Psoas muscle (tissue), 8 donors: ENCODE measurements around the gene CCDC187. TPM values are rescaled to one million over a fixed set of nuclear protein-coding genes. Genes with fewer than 3 reads are reported as not detected.

ENCODE experiments used
- ATAC-seq, 4 donors: fragments of 200-7000 bp; cut with Tn5 transposase; one replicate each; pipeline ENCODE4 v1.9.1; 2020; ENCODE audit warnings: moderate library complexity in 3 of 4, mild to moderate bottlenecking in 2 of 4
- DNase-seq, 2 donors: peaks; one replicate each; pipeline ENCODE4 v3.0.0-alpha.2; 2020
- H3K27ac ChIP-seq: fragments of 200-600 bp; one replicate; pipeline ENCODE4 v1.8.0; 2022
- H3K27me3 ChIP-seq, 3 donors: fragments of 200-600 bp in 1 of 3; one replicate each; pipeline versions ENCODE4 v1.6.1 to v1.8.0; 2013 to 2022; ENCODE audit warnings: low read length in 2 of 3, mild to moderate bottlenecking in 2 of 3, moderate library complexity in 1 of 3; ENCODE audit not compliant: insufficient read depth in 3 of 3
- H3K36me3 ChIP-seq, 2 donors: fragments of 200-600 bp in 1 of 2; one replicate each; pipeline versions ENCODE4 v1.6.1 to v1.8.0; 2013 to 2022; ENCODE audit warnings: low read depth in 1 of 2, mild to moderate bottlenecking in 1 of 2, moderate library complexity in 1 of 2; ENCODE audit not compliant: insufficient read depth in 1 of 2
- H3K4me1 ChIP-seq: fragments of 200-600 bp; one replicate; pipeline ENCODE4 v1.8.0; 2022
- H3K4me3 ChIP-seq: fragments of 200-600 bp; one replicate; pipeline ENCODE4 v1.8.0; 2022; ENCODE audit warnings: mild to moderate bottlenecking
- H3K9me3 ChIP-seq: fragments of 200-600 bp; one replicate; pipeline ENCODE4 v1.8.0; 2022
- WGBS, 3 donors: extraction: QIAGEN DNeasy Blood & Tissue Kit; methylation state at CpG; one replicate each; pipeline versions ENCODE4 v1.1.6 to v1.1.7; 2013; 5-methylcytosine and 5-hydroxymethylcytosine counted together
- intact Hi-C, 2 donors: fragments of 100-400 bp; cut with DNase I; formaldehyde crosslinking; loops; one replicate each; pipeline versions ENCODE4 v1.11.0 to v1.14.2; 2022
- polyA plus RNA-seq, 3 donors: library from polyadenylated mRNA; stranded (reverse); fragments of 200-250 nt; gene quantifications; one replicate each; pipeline ENCODE4 v1.2.3, GENCODE V29; 2013
- total RNA-seq, 4 donors: library from RNA; stranded (reverse); fragmentation: NEBNext Ultra II Directional in 2 of 4; extraction: Animal tissue kit (Norgen Biotek cat#: 25700) in 2 of 4; gene quantifications; one replicate each; pipeline versions ENCODE4 v1.2.1 to v1.2.4, GENCODE V29; 2021 to 2023
- TF ChIP-seq, protein P1 (sequence below): fragments of 200-600 bp; IDR thresholded peaks from one replicate; pipeline ENCODE4 v1.8.0; 2022; ENCODE audit warnings: antibody characterized with exemption
- donor health status: healthy with polysubstance abuse.
- donor health status: DM: no; HTN: no; CAD: no; lungs with moderate emphysema.
- donor health status: Bipolar disorder and iron deficiency.
- donor health status: healthy.
- donor health status: DM: yes; HTN: yes; CAD: no.
- donor health status: DM: no; HTN: no; CAD: no.
- donor health status: DM: no; HTN: no; CAD: no.
- donor health status: DM: yes; HTN: yes; CAD: no.

The CCDC187 gene
- total and polyA plus RNA-seq, 7 donors = not detected

DNA sequence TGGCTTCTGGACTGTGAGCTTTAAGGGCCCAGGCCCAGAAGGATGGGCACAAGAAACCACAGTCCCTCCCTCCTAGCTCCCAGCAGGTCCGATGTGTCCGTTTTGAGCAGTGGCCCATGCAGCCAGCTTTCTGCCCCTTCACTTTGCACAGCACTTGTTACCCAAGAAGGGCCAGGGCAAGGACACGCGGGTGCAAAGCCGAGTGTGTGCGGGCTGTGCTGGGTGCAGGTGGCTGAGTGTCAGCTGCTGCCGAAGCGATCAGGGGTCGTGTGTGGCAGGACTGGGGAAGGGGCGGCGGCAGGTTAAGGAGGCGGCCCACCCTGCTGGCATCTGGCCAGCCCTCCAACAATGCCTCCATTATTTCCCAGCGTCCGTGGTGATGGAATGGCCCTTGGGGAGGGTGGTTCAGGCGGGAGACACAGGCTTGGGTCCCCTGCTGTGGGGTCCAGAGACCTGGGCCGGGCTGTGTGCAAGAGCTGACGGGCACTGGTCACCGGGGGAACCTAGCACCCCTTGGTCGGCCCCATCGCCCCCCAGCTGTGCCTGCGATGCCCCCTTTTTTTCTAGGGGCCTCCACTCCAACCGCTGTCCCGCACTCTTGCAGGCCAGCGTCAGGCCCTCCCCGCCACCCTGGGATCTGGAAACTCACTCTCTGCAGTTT lies 99.6 kb downstream of the CCDC187 start:
- Histone ChIP-seq H3K27me3 (peaks cover 0 to 64% (median 44%) of the 10 kb centered on the region in 3 donors), H3K4me1 (no peaks in the 10 kb centered on the region), H3K36me3 (peaks cover 0 to 7% of the 10 kb centered on the region in 2 donors), H3K27ac (no peak overlapping the region), H3K9me3 (no peaks in the 10 kb centered on the region), H3K4me3 (no peak overlapping the region)
- WGBS, 3 donors = 39 to 55% (median 42%) methylated on average over 21 to 25 of the region's 25 CpGs
- intact Hi-C loops = no loop called here
- ATAC-seq (no peak), DNase-seq (no peak)
- TF ChIP-seq, protein P1, sequence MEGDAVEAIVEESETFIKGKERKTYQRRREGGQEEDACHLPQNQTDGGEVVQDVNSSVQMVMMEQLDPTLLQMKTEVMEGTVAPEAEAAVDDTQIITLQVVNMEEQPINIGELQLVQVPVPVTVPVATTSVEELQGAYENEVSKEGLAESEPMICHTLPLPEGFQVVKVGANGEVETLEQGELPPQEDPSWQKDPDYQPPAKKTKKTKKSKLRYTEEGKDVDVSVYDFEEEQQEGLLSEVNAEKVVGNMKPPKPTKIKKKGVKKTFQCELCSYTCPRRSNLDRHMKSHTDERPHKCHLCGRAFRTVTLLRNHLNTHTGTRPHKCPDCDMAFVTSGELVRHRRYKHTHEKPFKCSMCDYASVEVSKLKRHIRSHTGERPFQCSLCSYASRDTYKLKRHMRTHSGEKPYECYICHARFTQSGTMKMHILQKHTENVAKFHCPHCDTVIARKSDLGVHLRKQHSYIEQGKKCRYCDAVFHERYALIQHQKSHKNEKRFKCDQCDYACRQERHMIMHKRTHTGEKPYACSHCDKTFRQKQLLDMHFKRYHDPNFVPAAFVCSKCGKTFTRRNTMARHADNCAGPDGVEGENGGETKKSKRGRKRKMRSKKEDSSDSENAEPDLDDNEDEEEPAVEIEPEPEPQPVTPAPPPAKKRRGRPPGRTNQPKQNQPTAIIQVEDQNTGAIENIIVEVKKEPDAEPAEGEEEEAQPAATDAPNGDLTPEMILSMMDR = no peak

DNA sequence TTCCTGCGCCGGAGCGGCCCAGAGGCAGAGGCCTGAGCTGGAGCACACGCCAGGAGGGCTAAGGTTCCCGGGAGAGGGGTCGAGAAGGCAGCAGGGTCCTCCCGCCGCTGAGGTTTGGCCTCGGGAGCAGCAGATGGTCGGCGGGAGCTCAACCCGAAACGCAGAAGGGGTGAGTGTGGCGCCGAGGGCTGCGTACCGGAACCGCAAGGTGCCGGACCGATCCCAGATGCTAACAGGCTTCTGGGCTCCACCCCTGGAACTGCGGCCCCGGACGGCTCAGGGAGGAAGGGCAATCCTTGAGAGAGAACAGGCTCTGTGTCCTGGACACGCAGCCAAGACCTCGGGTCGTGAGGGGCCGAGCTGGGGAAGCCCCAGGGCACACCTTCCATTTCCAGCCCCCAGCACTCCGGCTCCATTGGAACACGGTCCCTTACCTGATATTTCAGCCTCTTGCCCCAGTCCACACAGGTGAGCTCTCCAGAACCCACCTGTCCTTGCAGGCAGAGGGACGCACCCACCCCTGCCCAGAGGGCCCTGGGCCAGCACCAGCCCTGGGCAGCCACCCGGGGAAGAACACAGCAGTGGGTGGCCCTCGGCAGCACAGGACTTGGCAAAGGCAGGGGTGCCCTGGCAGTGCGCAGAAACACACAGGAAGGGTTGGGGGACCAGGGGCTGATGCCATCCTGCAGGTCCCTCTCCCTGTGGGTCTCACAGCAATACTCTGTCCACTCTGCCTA lies 100.3 kb downstream of the CCDC187 start:
- H3K36me3 ChIP-seq = peaks cover 0 to 2% of the 10 kb centered on the region in 2 donors
- H3K4me3 ChIP-seq = no peak overlapping the region
- TF ChIP-seq, protein P1 = no peak
- intact Hi-C loops = no loop called here
- ATAC-seq (no peak), DNase-seq (no peak)
- H3K4me1 ChIP-seq = no peaks in the 10 kb centered on the region
- H3K9me3 ChIP-seq = no peaks in the 10 kb centered on the region
- H3K27ac ChIP-seq = no peak overlapping the region
- H3K27me3 ChIP-seq = peaks cover 0 to 71% (median 44%) of the 10 kb centered on the region in 3 donors
- WGBS, 3 donors = 14 to 18% (median 18%) methylated on average over 30 to 33 of the region's 33 CpGs

DNA sequence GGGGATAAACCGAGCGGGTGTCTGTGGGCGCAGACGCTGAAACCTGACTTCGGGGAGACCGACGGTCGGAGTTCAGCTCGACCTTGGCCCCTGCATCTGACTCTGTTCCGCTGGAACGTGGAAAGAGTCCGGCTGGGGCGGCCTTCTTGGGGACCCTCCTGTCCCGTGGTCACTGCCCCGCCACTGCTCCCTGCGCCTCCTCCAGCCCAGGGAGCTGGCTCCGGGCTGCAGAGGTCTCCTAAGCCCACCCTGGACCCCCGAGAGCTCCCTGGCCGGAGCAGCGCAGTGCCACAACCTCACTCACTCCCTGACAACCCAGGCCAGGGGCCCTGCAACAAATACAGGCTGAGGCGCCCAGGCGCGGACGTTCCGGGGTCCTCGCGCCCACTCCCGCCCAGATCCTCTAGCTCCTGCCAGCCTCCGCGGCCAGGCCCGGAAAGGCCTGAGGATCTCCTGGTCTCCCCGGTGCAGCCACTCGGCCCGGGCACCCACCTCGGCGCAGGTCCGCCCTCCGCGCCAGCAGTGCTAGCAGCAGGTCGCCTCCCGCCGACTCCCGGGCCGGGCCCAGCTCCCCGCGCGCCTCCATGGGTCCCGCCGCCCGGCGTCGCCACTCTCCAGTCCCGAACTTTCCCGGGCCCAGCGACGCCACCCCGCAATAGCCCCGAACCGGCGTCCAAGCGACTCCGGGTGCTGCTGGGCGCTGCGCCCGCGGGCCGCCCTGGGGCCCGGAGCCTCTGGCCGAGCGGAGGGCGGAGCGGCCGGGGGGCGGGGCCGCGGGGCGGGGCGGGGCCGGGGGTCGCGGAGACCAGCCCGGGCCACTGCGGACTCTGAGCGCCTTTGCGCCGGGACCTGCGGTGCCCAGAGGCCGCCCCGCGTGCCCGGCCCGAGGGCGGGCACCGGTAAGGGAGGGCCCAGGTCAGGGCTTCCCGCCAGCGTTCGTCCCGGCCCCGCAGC lies 101.2 kb downstream of the CCDC187 start:
- TF ChIP-seq, protein P1 = no peak
- Histone ChIP-seq H3K27ac (no peak overlapping the region), H3K36me3 (no peaks in the 10 kb centered on the region), H3K4me3 (no peak overlapping the region), H3K27me3 (peaks cover 0 to 79% (median 49%) of the 10 kb centered on the region in 3 donors), H3K4me1 (no peaks in the 10 kb centered on the region), H3K9me3 (no peaks in the 10 kb centered on the region)
- 8 to 15% (median 11%) methylated on average over 59 to 99 of the region's 99 CpGs for WGBS, 3 donors
- ATAC-seq (no peak), DNase-seq (no peak)
- intact Hi-C loops = no loop called here

DNA sequence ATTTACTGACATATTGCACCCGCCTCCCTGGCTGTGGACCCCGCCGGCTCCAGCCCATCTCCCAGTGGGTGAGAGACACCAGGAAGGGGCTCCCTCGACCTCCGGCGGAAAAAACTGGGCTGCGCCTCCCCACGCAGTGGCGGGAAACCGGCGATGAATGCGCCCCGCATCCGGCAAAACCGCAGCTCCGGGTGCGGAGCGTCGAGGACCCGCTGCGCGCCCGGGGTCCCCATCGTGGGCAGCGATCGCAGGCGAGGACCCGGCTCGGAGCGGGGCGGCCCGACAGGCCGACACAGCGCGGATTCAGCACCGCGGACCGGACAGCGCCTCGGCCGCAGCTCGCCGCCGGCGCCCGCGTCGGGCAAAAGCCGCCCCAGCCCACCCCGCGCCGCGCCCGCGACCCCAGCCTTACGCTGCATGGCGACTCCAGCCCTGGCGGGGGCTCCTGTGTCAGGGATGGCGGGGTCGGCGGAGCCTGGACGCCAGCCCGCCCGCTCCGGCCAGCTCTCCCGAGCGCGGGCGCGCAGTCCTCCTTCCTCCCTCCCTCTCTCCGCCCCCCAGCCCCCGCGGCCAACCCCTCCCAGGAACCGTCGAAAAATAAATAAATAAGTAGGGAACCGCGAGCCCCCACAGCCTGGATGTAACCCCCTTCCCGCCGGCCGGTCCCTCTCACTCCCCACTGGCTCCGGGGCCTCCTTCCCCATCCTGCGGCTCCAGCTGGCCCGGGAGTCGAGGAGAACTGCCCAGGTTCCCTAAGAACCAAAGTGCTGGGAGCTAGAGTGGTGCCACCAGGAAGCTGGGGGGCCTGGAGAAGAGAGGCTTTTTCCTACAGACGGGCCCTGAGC lies 102.1 kb downstream of the CCDC187 start:
- H3K27me3 ChIP-seq = peaks cover 0 to 88% (median 57%) of the 10 kb centered on the region in 3 donors
- DNase-seq (no peak), ATAC-seq (no peak)
- no peak overlapping the region for H3K27ac ChIP-seq
- no peaks in the 10 kb centered on the region for H3K4me1 ChIP-seq
- intact Hi-C loops = no loop called here
- no peaks in the 10 kb centered on the region for H3K36me3 ChIP-seq
- 6% methylated on average over 48 to 85 of the region's 85 CpGs for WGBS, 3 donors
- TF ChIP-seq, protein P1 = no peak
- H3K4me3 ChIP-seq = no peak overlapping the region
- H3K9me3 ChIP-seq = no peaks in the 10 kb centered on the region
